ENCODE data around the gene HLCS.
A peak's percentile ranks its signal among the peaks of the same experiment; 100 is the strongest.

The HLCS gene

GRCh38 chr21:36734367-36735200, 231.9 kb downstream of the HLCS start:
- Mint-ChIP-seq H3K27ac (no peak overlapping the region), H3K27me3 (ENCODE audit: low read depth) (peaks cover 41% of the 10 kb centered on the region), H3K9me3 (peaks cover 2% of the 10 kb centered on the region), H3K36me3 (ENCODE audit: low read depth) (peaks cover 9% of the 10 kb centered on the region), H3K4me1 (peaks cover 17% of the 10 kb centered on the region), H3K4me3 (no peak overlapping the region)
- TF ChIP-seq CTCF (IDR thresholded peaks at IDR 0.05; ENCODE audit: unreplicated experiment in 3 of 3): no peak

- Mint-ChIP-seq H3K27ac (no peak overlapping the region), H3K4me1 (peaks cover 24% of the 10 kb centered on the region), H3K36me3 (ENCODE audit: low read depth) (peaks cover 9% of the 10 kb centered on the region), H3K9me3 (peaks cover 2% of the 10 kb centered on the region), H3K4me3 (no peak overlapping the region), H3K27me3 (ENCODE audit: low read depth) (peaks cover 44% of the 10 kb centered on the region)
- TF ChIP-seq CTCF (IDR thresholded peaks at IDR 0.05; ENCODE audit: unreplicated experiment in 3 of 3): no peak
Measured at GRCh38 chr21:36733857-36734256, 232.6 kb downstream of the HLCS start.

- H3K4me1 Mint-ChIP-seq: peaks cover 35% of the 10 kb centered on the region
- peaks cover 49% of the 10 kb centered on the region for H3K27me3 Mint-ChIP-seq (ENCODE audit: low read depth)
- H3K36me3 Mint-ChIP-seq (ENCODE audit: low read depth): peaks cover 9% of the 10 kb centered on the region
- peak overlapping the region in 1 of 3 experiments; percentile 1 for H3K27ac Mint-ChIP-seq
- no peak overlapping the region for H3K4me3 Mint-ChIP-seq
- H3K9me3 Mint-ChIP-seq: peaks cover 2% of the 10 kb centered on the region
- TF ChIP-seq CTCF (IDR thresholded peaks at IDR 0.05; ENCODE audit: unreplicated experiment in 3 of 3): no peak
Measured at GRCh38 chr21:36732761-36733160, 233.7 kb downstream of the HLCS start.

GRCh38 chr21:36732217-36732616, 234.3 kb downstream of the HLCS start:
- Mint-ChIP-seq H3K27ac (no peak overlapping the region), H3K27me3 (ENCODE audit: low read depth) (peaks cover 54% of the 10 kb centered on the region)
- no peak for TF ChIP-seq CTCF (IDR thresholded peaks at IDR 0.05; ENCODE audit: unreplicated experiment in 3 of 3)

GRCh38 chr21:36730291-36731281, 235.9 kb downstream of the HLCS start:
- H3K27me3 Mint-ChIP-seq (ENCODE audit: low read depth): peaks cover 59% of the 10 kb centered on the region
- H3K4me1 Mint-ChIP-seq: peaks cover 40% of the 10 kb centered on the region

More at GRCh38 chr21:36732217-36732616, 234.3 kb downstream of the HLCS start:
- Mint-ChIP-seq H3K4me1 (peaks cover 40% of the 10 kb centered on the region), H3K4me3 (no peak overlapping the region), H3K36me3 (ENCODE audit: low read depth) (peaks cover 12% of the 10 kb centered on the region), H3K9me3 (peaks cover 2% of the 10 kb centered on the region)

More at GRCh38 chr21:36730291-36731281, 235.9 kb downstream of the HLCS start:
- no peak for TF ChIP-seq CTCF (IDR thresholded peaks at IDR 0.05; ENCODE audit: unreplicated experiment in 3 of 3)
- Mint-ChIP-seq H3K27ac (peak overlapping the region in 2 of 3 experiments; percentile 58 to 77), H3K4me3 (no peak overlapping the region), H3K36me3 (ENCODE audit: low read depth) (peaks cover 11% of the 10 kb centered on the region), H3K9me3 (peaks cover 2% of the 10 kb centered on the region)
